Gastrocnemius medialis (tissue), 4 donors: ENCODE data around the gene TAPBP.

ENCODE experiments used
- CTCF ChIP-seq, 5 experiments: fragments of 450-650 bp in 3 of 5; fragments of 200-600 bp in 2 of 5; sonication (generic) in 2 of 5; IDR thresholded peaks in 4 of 5; conservative IDR thresholded peaks in 1 of 5; 1 replicate in 4 of 5; 2 replicates in 1 of 5; pipeline ENCODE4 v1.5.1; 2016 to 2019; ENCODE audit warnings: antibody characterized with exemption in 5 of 5, mild to moderate bottlenecking in 3 of 5, moderate library complexity in 3 of 5
- POLR2A ChIP-seq, 2 donors: fragments of 450-650 bp; IDR thresholded peaks; one replicate each; pipeline ENCODE4 v1.6.1; 2017; ENCODE audit warnings: antibody characterized with exemption in 2 of 2, mild to moderate bottlenecking in 2 of 2, moderate library complexity in 2 of 2

- TF ChIP-seq CTCF (IDR thresholded peaks at IDR 0.05 in 4 of 5, conservative IDR thresholded peaks at IDR 0.05 in 1 of 5) (no peak), POLR2A (IDR thresholded peaks at IDR 0.05) (no peak)
These were observed 18.1 kb downstream of the TAPBP start for GRCh38 chr6:33295621-33296369.
